DMS114 treated with DMSO at 0.1 percent for 48 hours (cell line): Measurements from ENCODE around the gene TEX2.
"Not testable (repeated sequence)": the region's sequence is repeated elsewhere in the genome, so short reads cannot be mapped to it uniquely, and the experiment has no call there.

ENCODE experiments used
- DNase-seq: peaks from one replicate; lab custom pipeline; 2025; ENCODE audit not compliant: unreplicated experiment; lab: John Stamatoyannopoulos, UW

The TEX2 gene

GRCh38 chr17:64214950-64215349 is 48.1 kb downstream of the TEX2 start:
- DNase-seq: no peak

GRCh38 chr17:64213995-64214811 is 48.9 kb downstream of the TEX2 start:
- no peak for DNase-seq

- no peak for DNase-seq
Observed at GRCh38 chr17:64212122-64212521, 50.9 kb downstream of the TEX2 start.

- DNase-seq: no peak
Observed at GRCh38 chr17:64209983-64210382, 53.1 kb downstream of the TEX2 start.

- DNase-seq: no peak
Observed at GRCh38 chr17:64209356-64209941, 53.6 kb downstream of the TEX2 start.

GRCh38 chr17:64208656-64209055 is 54.4 kb downstream of the TEX2 start:
- not testable (repeated sequence) for DNase-seq

GRCh38 chr17:64205804-64206203 is 57.3 kb downstream of the TEX2 start:
- no peak for DNase-seq

- no peak for DNase-seq
Observed at GRCh38 chr17:64203630-64204029, 59.4 kb downstream of the TEX2 start.

GRCh38 chr17:64202683-64203344 is 60.2 kb downstream of the TEX2 start:
- DNase-seq: no peak

- DNase-seq: no peak
Observed at GRCh38 chr17:64200080-64201032, 62.7 kb downstream of the TEX2 start.

GRCh38 chr17:64198331-64199090 is 64.5 kb downstream of the TEX2 start:
- DNase-seq: no peak

- DNase-seq: no peak
Observed at GRCh38 chr17:64196601-64197000, 66.5 kb downstream of the TEX2 start.

- no peak for DNase-seq
Observed at GRCh38 chr17:64193561-64193960, 69.5 kb downstream of the TEX2 start.

- DNase-seq: no peak
Observed at GRCh38 chr17:64192589-64192988, 70.5 kb downstream of the TEX2 start.

- no peak for DNase-seq
Observed at GRCh38 chr17:64190472-64190871, 72.6 kb downstream of the TEX2 start.

- DNase-seq: no peak
Observed at GRCh38 chr17:64188088-64188487, 75.0 kb downstream of the TEX2 start.

GRCh38 chr17:64187093-64187895 is 75.8 kb downstream of the TEX2 start:
- no peak for DNase-seq

GRCh38 chr17:64186171-64187092 is 76.6 kb downstream of the TEX2 start:
- DNase-seq: no peak
